Measurements from ENCODE around the gene CDH4. TPM values are rescaled to one million over a fixed set of nuclear protein-coding genes. Genes with fewer than 3 reads are reported as not detected.

The CDH4 gene
- total RNA-seq, 1 donor from 2014 or later, result 12.1 TPM

DNA sequence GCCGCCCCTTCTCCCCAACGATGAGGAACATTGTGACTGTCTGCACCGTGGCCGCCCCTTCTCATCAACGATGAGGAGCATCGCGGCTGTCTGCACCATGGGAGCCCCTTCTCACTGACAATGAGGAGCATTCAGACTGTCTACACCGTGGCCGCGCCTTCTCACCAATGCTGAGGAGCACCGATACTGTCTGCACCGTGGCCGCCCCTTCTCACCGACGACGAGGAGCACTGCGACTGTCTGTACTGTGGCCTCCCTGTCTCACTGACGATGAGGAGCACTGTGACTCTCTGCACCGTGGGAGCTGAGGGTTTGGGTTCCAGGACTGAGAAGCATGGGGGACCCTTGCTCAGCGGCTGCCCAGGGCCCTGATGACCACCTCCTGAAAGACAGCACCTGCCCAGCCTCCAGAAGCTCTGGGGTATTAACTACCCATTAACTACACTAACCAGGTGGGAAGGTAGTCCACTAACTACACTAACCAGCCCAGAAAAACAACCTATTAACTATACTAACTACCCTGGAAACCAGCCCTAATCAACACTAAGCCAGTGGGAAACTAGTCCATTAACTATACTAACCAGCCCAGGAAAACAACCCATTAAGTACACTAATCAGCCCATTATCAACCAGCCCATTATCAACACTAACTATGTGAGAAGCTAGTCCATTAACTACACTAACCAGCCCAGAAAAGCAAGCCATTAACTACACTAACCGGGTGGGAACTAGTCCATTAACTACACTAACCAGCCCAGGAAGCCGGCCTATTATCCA, 696.7 kb downstream of the CDH4 start:
- Histone ChIP-seq H3K27me3 (ENCODE audit: control insufficient read depth, insufficient read depth, low read length) (no peaks in the 10 kb centered on the region), H3K4me3 (ENCODE audit: low read depth, low read length) (no peak overlapping the region), H3K36me3 (ENCODE audit: control insufficient read depth, insufficient read depth, low read length) (no peaks in the 10 kb centered on the region)
- FAIRE-seq, result no peak
- TF ChIP-seq CTCF (IDR thresholded peaks at IDR 0.05; ENCODE audit: insufficient read depth, low read length, severe bottlenecking), result no peak
- DNase-seq (ENCODE audit: low read depth), result no peak

- Histone ChIP-seq H3K4me3 (ENCODE audit: low read depth, low read length) (no peak overlapping the region), H3K36me3 (ENCODE audit: control insufficient read depth, insufficient read depth, low read length) (no peaks in the 10 kb centered on the region), H3K27me3 (ENCODE audit: control insufficient read depth, insufficient read depth, low read length) (peaks cover 3% of the 10 kb centered on the region)
- no peak for TF ChIP-seq CTCF (IDR thresholded peaks at IDR 0.05; ENCODE audit: insufficient read depth, low read length, severe bottlenecking)
- DNase-seq (ENCODE audit: low read depth), result no peak
- FAIRE-seq, result no peak
Observed at GRCh38 chr20:61949363-61949713, 697.3 kb downstream of the CDH4 start.

GRCh38 chr20:61949714-61950640, 697.9 kb downstream of the CDH4 start:
- no peak for FAIRE-seq
- H3K27me3 ChIP-seq (ENCODE audit: control insufficient read depth, insufficient read depth, low read length), result peaks cover 4% of the 10 kb centered on the region
- H3K4me3 ChIP-seq (ENCODE audit: low read depth, low read length), result no peak overlapping the region
- H3K36me3 ChIP-seq (ENCODE audit: control insufficient read depth, insufficient read depth, low read length), result no peaks in the 10 kb centered on the region
- no peak for TF ChIP-seq CTCF (IDR thresholded peaks at IDR 0.05; ENCODE audit: insufficient read depth, low read length, severe bottlenecking)
- no peak for DNase-seq (ENCODE audit: low read depth)

- TF ChIP-seq CTCF (IDR thresholded peaks at IDR 0.05; ENCODE audit: insufficient read depth, low read length, severe bottlenecking), result no peak
- FAIRE-seq (no peak), DNase-seq (ENCODE audit: low read depth) (no peak)
- H3K27me3 ChIP-seq (ENCODE audit: control insufficient read depth, insufficient read depth, low read length), result peaks cover 4% of the 10 kb centered on the region
- no peak overlapping the region for H3K4me3 ChIP-seq (ENCODE audit: low read depth, low read length)
- no peaks in the 10 kb centered on the region for H3K36me3 ChIP-seq (ENCODE audit: control insufficient read depth, insufficient read depth, low read length)
Observed at GRCh38 chr20:61950641-61951071, 698.6 kb downstream of the CDH4 start.

GRCh38 chr20:61951695-61952533, 699.9 kb downstream of the CDH4 start:
- no peak for DNase-seq (ENCODE audit: low read depth)
- no peak for FAIRE-seq
- peaks cover 4% of the 10 kb centered on the region for H3K27me3 ChIP-seq (ENCODE audit: control insufficient read depth, insufficient read depth, low read length)

More at GRCh38 chr20:61951695-61952533, 699.9 kb downstream of the CDH4 start:
- Histone ChIP-seq H3K4me3 (ENCODE audit: low read depth, low read length) (no peak overlapping the region), H3K36me3 (ENCODE audit: control insufficient read depth, insufficient read depth, low read length) (no peaks in the 10 kb centered on the region)
- TF ChIP-seq CTCF (IDR thresholded peaks at IDR 0.05; ENCODE audit: insufficient read depth, low read length, severe bottlenecking), result no peak
